Right kidney (tissue), 1 donor: ENCODE data around the gene JADE2.
A peak's percentile ranks its signal among the peaks of the same experiment; 100 is the strongest.
"Not testable (repeated sequence)": the region's sequence is repeated elsewhere in the genome, so short reads cannot be mapped to it uniquely, and the experiment has no call there.

Experiments
- DNase-seq: peaks from one replicate; pipeline ENCODE4 v3.0.0-alpha.2; 2016

Gene JADE2

GRCh38 chr5:134507452-134507851 lies 18.0 kb upstream of the JADE2 start:
- DNase-seq, result no peak

GRCh38 chr5:134508521-134509195 lies 16.8 kb upstream of the JADE2 start:
- DNase-seq, result no peak

DNA sequence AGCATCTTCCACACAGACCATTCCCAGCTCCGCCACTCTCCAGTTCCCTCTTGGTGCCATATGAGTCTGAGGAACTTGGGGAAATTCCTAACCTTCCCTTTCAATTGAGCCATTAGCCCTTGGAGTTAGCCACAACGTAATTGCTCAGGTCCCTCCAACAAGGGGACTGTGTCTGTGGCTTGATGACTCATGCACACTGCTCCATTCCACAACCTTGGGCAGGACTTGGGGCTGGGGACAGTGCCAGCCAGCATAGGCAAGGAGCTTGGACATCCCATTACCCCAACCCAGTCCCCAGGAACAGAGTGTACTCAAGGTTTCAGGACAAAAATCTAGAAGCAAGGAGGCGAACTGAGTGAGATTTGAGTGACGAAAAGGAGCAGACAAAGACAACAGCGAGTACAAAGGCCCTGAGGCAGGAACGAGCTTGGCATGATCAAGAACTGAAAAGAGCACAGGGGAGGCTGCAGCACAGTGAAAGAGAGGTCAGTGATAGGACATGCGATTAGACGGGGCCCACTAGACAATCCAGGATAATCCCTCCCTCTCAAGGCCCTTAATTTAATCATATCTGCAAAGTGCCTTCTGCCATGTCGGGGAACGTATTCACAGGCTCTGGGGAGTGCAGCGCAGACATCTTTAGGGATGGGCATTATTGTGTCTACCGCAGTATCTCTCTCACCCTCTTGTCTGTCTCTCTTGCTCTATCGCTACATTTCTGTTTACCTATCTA lies 16.0 kb upstream of the JADE2 start:
- no peak for DNase-seq

DNA sequence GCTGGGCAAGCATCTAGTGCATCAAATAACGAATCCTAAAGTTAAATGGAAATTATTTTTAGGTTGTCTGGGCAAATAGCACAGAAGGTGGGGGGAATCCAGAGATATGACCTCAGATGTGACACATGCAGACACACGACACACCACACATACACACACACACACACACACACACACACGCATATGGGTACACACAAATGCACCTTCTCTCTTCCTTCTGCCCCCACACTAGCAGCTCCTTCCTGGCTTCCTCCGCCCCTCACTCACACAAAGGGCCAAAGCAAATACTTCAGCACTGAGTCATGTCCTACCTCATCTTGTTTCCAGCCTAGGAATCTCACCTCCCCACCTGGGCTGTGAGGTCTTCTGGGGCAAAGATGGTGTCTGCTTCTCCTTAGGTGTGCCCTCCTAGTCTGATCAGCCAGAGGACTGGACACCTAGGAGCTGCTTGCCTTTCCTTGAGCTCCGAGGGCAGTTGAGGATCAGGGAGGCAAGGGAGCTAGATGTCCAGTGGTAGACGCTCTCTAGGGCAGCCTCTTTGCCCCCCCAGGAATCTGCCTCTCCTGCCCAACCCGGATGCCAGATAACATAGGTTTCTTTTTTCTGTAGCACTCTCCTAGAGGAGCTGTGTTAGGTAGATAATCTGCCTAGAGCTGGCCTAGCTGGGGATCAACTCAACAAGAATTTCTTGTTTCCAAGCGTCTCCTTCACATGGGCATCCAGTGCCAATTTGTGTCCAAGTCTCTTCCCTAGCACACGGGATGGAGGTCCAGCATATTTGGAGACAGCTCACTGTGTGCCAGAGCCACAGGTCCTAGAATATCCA lies 14.3 kb upstream of the JADE2 start:
- no peak for DNase-seq

DNA sequence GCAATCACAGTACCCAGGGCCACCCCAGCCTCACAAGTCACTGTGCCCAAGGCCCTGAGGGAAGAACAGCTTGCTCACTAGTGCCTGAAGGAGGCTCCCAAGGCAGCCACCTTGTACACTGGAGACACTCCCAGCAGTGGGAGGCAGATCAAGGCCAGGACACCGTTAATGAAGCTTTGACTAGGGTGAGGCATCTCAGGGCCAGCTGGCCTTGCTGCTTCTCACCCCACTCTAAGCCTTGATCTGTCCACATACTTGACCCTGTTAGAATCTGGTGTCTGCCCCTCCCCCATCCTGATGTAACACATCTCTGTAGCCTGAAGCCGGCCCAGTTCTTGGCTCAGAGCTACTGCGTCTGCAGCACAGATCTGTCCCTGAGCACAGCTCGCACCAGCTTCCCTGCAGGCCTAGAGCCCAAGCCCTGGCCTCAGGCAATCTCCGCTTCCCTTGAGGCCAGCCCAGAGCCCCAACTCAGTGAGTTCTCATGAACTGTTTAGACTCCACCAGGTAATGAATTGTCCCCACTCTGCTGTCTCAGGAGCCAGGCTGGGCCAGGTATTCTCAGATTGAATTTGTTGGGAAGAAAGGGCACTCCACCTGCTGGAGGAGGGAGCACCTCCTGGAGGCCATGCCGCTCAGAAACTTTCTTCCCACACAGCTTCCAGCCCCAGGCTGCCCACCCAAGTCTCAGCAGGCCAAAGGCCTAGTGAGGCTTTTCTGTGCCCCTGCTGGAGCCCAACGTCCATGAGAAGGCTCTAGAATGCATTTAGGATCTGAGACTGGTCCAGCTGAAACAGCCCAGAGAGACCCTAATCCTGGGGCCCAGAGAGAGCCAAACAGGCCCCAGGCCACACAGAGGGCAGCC lies 13.4 kb upstream of the JADE2 start:
- DNase-seq, result peak; percentile 44

DNA sequence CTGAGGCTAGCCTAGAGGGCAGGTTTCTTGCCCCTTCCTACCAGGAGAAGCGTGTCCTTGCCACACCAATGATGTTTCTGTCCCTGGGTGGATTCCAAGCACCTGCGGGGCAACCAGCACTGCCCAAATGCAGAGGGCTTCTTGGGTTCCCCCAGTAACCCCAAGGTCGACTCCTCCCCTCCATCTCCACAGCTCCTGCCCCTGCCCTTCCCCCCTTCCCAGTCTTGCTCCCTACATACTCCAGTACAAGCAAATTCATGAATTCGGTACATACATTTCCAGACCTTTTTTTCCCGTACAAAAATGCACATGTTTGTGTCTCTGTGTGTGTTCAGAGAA lies 12.8 kb upstream of the JADE2 start:
- DNase-seq, result no peak

DNA sequence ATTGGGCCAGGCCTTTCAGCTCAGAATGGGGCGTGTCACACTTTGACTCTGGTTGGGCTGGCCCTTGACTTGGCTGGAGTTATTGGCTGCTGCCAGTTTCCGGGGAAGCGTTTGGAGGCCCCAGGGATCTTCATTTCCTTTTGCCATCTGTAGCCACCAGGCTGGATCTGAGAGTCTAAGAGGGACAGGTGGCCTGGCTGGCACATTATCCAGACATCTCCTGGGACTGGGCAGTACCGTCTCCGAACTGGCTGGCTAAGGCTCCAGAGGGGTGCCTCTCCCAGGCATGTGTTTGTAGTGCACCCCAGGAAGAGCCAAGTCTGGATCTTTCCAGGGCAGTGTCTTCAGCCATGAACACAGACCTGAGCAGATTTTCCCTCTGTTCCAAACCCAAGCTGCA lies 9.7 kb upstream of the JADE2 start:
- DNase-seq, result no peak

DNA sequence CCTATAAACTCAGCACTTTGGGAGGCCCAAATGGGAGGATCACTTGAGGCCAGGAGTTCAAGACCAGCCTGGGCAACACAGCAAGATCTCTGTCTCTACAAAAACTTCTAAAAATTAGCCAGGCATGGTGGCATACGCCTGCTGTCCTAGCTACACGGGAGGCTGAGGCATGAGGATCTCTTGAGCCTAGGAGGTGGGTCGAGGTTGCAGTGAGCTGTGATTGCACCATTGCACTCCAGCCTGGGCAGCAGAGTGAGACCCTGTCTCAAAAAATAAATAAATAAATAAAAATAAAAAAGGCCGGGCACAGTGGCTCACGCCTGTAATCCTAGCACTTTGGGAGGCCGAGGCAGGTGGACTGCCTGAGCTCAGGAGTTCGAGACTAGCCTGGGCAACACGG lies 8.5 kb upstream of the JADE2 start:
- not testable (repeated sequence) for DNase-seq

GRCh38 chr5:134517553-134517952 lies 7.9 kb upstream of the JADE2 start:
- DNase-seq, result no peak

DNA sequence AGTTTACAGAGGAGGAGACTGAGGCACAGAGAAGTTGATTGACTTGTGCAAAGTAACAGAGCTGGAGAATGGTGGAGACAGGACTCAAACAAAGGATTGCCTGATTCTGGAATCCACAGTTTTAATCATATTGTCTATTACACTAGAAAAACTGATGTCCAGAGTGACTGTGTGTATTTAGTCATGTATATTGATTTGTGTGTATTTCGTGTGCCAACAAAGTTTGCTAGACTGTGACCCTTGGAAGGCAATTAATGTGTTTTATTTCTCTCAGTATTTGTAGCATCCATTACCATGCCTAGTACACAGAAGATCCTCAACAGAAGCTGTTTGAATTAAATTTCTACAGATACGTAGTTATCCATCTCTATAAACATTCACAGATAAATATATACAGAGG lies 5.5 kb upstream of the JADE2 start:
- no peak for DNase-seq

DNA sequence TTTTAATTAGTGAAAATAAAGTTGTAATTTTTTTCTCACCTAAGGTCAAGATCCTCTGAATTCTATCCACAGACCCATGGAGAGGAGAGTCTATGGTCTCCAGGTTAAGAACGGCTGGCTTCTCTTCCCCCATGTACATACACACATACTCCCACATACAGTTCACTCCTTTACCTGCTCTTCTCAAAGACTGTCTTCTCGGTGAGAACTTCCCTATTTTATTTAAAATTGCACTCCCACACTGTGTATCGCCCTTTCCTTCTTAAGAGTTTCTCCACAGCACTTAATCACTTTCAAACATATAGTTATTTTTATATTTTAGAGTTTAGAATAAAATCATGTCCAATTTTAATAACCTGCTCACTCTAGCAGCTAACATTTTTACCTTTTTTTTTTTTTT lies 3.6 kb upstream of the JADE2 start:
- no peak for DNase-seq

DNA sequence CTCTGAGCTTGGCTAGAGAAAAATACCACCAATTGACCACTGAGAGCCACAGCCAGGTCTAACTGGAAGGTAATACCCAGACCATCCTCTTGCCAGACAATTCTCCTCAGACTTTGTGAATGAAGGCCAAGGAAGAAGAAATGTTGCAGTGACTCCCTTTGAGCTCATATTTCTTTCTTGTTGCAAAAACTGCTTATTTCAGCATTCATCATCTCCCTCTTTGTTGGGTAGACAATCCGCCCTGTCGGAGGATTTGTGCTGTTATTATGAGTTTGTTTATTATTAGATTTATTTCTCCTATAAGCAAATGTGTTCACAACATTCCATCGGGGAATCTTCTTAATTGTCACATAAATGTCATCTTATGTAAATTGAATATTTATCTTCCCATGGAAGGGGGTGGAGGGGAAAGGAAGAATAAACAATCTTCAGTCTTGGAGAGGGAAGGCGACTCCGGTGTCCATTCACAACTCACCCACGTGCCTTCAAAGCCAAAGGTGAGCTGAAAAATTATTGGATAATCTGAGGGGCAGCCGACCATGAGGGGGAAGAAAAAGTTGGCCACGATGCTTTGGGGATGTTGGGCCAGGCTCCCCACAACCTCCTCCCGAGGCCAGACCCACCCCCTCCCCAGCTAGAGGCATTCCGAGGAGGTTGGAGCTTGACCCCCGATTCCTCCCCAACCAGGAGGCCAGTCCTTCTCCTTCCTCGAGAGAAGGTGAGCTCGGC lies 1.8 kb upstream of the JADE2 start:
- DNase-seq, result no peak

DNA sequence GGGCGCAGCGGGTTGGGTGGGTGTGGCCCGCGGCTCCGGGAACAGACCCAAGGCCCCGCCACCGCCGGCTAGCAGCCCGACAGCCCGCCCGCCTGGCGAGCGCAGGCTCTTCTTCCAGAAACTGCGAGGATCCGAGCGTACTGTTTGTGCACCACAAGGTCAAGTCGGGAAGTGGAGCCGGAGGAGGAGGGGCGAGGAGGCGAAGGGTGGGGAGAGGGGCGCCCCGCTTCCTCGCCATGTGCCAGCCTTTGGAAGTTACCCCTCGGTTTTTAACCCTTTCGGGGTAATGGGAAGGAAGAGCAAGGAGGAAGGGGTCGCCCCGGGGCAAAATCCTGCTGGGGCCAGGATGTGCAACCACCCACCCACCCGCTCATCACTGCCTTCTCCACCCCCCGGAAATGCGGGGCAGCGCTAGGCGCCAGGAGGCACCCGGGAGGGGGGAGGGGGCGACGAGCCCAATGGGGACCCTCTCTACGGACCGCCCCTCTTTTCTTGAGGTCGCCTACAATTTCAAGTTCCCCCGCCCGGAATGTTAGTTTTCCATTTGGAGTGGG lies 1.1 kb upstream of the JADE2 start:
- DNase-seq, result peak; percentile 79

DNA sequence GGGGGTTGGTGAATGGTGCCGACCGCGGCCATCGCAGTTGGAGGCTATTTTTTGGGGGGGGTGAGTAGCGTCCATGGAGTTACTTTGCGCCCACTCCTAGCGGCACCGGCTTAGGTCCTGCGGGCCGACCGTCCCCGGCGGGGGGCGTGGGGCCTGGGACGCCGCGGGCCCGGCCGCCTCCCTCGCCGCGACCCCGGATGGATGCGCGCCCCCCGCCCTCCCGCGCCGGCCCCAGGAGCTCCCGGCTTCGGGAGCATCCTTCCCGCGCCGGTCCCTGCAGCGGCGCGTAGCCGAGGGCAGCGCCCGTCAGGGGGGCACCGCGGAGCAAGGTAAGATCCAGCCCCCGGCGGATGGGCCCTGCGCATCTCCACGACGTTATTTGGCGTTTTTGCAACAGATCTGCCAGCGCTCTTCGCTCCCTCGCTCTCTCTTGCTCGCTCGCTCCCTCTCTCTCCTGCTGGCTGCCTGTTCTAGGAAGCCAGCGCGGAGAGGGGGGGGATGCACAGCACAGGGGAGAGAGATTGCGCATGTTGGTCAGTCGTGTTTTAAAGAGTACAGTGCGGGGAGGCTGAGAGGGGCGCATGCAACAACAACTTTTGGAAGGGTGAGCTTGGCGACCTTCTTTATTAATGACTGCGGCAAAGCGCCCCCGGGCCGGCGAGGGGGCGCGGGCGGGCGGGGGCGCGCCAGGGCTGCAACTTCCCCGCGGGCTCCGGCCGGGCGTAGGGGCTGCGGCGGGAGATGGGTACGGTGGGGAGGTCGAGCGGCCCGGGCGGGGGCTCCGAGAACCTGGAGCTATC lies 413 bp downstream of the JADE2 start:
- peak; percentile 87 for DNase-seq

- DNase-seq, result peak; percentile 81
These were observed 1.1 kb downstream of the JADE2 start for GRCh38 chr5:134526483-134527155.

- peak; percentile 86 for DNase-seq
These were observed 1.9 kb downstream of the JADE2 start for GRCh38 chr5:134527156-134527960.

DNA sequence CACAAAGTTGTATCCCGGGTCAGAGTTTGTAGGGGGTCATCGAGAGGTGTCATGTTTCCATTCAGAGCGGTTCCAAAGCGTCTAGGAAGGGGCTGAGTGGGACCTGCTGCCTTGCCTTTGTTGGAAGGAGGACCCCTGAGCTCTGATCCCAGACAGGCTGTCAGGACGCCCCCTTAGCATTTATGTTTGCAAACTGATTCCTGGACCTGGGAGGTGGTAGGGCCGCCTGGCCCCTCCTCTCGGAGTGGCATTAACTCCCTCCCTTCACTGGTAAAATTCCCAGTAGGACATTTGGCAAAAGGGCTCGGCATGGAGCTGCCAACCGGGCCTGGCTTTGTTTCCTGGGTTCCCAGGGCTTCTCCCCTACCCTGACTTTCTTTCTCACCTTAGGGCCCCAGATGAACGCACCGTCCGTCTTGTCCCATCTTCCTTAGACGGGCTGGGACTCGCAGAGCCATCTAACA lies 2.5 kb downstream of the JADE2 start:
- no peak for DNase-seq

DNA sequence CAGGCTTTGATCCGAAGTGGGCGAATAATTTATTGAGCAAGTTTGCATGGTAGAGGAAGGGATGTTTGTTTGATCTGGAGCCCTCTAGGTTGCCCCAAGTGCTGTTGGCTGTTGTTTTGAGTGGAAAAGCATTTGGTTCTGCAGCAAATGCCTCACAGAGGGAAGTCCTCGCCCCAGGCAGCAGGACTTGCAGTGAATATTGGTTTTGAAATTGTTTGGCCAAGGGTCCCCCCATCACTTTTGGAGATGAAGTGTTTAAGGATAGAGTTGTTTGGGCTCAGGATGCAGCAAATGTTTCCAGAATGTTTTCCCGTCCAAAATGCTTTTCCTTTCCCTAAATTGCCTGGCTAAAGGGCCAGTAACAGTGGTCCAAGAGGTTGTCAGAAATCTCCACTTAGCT lies 3.1 kb downstream of the JADE2 start:
- no peak for DNase-seq

- no peak for DNase-seq
These were observed 4.0 kb downstream of the JADE2 start for GRCh38 chr5:134529460-134529859.
